GM20000 (cell line): Measurements from ENCODE around the gene ASB2.

Source experiments
- DNase-seq: peaks from one replicate; pipeline ENCODE4 v3.0.0; 2012; ENCODE audit warnings: low spot score
- TF ChIP-seq, protein P1 (sequence below): IDR thresholded peaks from 2 replicates; pipeline ENCODE4 v1.5.1; 2012; ENCODE audit warnings: mild to moderate bottlenecking, control low read depth; ENCODE audit errors: extremely low read depth, missing control alignments

The ASB2 gene

DNA sequence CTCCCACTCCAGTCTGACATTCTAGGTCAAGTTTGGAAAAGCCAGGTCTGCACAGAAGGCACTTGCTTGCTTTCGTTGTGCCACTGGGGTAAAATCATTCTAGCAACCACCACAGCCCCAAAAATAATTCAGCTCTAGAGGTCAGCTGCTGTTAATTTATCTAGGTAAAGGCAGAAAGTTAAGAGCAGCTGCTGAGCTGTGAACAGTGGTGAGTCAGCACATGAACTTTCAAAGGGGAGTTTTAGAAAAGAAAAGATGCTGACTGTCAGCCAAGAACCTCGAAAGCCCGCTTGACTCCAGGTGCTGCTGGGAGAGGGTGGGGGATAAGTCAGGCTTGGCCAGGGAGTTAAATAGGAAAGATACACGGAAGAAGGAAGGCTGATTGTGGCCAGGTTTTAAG, 33.4 kb upstream of the ASB2 start:
- TF ChIP-seq, protein P1, sequence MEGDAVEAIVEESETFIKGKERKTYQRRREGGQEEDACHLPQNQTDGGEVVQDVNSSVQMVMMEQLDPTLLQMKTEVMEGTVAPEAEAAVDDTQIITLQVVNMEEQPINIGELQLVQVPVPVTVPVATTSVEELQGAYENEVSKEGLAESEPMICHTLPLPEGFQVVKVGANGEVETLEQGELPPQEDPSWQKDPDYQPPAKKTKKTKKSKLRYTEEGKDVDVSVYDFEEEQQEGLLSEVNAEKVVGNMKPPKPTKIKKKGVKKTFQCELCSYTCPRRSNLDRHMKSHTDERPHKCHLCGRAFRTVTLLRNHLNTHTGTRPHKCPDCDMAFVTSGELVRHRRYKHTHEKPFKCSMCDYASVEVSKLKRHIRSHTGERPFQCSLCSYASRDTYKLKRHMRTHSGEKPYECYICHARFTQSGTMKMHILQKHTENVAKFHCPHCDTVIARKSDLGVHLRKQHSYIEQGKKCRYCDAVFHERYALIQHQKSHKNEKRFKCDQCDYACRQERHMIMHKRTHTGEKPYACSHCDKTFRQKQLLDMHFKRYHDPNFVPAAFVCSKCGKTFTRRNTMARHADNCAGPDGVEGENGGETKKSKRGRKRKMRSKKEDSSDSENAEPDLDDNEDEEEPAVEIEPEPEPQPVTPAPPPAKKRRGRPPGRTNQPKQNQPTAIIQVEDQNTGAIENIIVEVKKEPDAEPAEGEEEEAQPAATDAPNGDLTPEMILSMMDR: no peak
- peak; percentile 63 for DNase-seq

DNA sequence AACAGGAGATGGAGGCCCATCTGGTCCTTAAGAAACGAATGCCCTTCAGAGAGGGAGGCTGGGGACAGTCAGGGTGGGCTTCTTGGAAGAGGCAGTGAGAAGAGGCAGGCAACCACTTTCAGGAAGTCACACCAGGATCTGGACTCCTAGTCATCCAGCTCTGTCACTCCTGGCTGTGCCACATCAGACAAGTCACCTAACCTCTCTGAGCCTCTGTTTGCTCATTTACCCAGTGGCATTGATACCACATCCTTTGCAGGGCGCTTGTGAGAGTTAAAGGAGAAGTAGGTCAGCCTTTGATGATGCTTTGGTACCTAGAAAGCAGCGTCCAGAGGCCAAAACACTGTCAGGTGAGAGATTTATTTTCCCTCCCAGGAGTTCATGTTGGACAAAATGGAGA, 31.9 kb upstream of the ASB2 start:
- TF ChIP-seq, protein P1: no peak
- DNase-seq: no peak

DNA sequence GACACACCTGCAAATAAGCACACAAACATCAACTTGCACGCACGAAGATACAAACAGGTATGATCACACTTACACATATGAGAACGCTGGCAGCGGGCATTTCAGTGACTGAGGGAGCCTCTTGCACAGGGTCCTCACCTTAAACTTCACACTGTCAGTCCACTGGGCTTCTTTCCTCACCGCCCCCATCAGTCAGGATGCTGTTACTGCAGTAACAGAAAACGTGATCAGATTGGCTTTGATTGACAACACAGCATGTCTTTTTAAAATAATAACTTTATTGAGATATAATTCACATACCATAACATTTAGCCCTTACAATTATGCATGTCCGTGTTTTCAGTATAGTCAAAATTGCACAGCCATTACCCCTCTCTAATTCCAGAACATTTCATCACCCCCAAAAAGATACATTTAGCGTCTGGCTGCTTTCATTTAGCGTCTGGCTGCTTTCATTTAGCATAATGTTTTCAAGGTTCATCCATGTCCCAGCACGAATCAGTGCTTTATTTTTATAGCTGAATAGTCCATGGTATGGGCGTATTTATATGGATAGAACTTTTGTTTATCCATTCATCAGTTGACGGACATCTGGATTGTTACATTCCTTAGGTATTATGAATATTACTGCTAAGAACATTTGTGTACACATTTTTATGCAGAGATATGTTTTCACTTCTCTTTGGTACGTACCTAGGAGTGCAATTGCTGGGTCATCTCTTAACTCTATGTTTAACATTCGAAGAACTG, 29.1 kb upstream of the ASB2 start:
- no peak for DNase-seq
- TF ChIP-seq, protein P1: peak; percentile 35

DNA sequence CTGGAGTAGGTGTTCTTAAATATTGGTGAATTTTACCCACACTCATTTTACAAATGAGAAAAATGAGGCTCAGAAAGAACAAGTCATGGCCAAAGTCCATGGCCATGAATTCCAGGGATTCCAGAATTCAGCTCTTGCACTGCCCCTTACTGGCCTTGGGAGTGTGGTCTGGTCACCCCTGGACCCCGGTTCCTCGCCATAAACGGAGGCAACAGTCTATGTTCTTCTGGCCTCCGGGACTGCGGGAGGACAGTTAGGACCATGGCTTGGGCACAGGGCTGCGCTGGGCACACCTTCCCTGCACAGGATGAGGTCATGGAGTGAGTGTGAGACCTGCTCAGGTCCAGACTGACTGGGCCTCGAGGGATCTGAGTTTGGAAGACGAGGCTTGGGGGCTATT, 27.6 kb upstream of the ASB2 start:
- no peak for DNase-seq
- TF ChIP-seq, protein P1: no peak

DNA sequence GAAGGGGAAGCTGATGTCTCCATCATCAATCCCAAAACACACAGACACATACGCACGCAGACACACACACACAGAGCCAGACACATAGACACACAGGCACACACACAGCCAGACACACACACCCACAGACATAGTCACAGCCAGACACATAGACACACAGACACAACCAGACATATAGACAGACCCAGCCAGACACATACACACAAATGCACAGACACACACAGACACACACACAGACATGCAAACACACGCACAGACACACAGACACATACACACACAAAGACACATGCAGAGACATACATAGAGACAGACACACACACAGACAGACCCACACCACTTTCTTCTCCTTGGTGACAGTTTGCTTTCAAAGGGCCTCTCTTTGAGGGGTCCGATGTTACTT, 27.0 kb upstream of the ASB2 start:
- no peak for DNase-seq
- TF ChIP-seq, protein P1: no peak

DNA sequence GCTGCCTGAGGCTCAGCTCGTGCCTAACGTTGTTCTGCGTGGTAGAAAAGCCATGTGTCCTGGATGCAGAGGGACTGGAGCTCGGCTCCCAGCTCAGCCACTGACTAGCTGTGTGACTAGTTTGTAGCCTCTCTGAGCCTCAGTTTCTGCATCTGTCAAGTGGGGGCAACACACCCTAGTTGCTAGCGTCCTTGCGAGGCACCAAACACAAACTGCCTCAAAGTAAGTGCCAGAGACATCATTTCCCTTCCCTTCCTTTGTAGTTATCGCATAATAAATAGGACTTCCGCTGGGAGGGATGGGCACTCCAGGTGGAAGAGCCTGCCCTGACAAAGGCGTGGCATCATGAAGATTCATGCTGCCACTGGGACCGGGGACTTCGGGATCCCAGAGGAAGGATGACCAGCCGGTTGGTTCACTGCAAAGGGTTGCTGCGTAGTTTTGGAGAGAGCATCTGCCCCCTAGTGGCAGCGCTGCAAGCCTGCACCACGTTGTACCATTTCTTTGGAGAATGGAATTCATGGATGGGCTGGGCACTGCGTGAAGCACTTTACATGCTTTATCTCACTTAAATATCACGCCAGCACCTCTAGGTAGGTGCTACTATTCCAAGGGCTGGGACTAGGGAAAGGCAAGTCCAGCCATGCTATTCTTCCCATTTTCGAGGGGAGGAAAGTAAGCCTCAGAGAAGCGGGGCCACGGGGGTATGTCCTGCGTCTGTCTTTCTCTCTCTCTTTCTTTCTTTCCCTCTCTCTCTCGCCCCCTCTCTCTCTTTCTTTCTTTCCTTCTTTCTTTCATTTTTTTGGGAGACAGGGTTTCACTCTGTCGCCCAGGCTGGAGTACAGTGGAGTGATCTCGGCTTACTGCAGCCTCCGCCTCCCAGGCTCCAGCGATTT, 25.4 kb upstream of the ASB2 start:
- TF ChIP-seq, protein P1: peak; percentile 97
- DNase-seq: peak; percentile 79

DNA sequence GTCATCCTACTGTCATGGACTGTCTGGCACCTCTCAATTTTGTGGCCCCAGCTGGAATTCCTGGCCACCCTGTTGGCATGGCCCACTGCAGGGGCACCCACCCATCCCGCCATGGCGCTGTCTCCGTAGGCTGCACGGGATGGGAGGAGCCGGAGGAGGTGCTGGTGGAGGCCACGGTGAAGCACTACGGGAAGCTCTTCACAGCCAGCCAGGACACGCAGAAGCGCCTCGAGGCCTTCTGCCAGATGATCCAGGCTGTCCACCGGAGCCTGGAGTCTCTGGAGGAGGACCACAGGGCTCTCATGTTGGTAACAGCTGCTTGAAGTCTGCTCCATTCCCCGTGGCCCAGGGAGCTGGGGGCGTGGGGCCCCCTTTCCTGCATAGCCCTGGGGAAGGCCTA, 24.6 kb upstream of the ASB2 start:
- TF ChIP-seq, protein P1: no peak
- no peak for DNase-seq
